HG03378 (cell line): Measurements from ENCODE around the gene TRIM8.

ENCODE experiments used
- ATAC-seq: cut with Tn5 transposase; IDR thresholded peaks from one replicate; pipeline ENCODE4 v1.9.1; 2021; ENCODE audit warnings: mild to moderate bottlenecking, moderate library complexity; ENCODE audit not compliant: unreplicated experiment

The TRIM8 gene

GRCh38 chr10:102632394-102633111 is 11.7 kb upstream of the TRIM8 start:
- no peak for ATAC-seq

GRCh38 chr10:102633287-102633686 is 11.0 kb upstream of the TRIM8 start:
- ATAC-seq, result no peak

DNA sequence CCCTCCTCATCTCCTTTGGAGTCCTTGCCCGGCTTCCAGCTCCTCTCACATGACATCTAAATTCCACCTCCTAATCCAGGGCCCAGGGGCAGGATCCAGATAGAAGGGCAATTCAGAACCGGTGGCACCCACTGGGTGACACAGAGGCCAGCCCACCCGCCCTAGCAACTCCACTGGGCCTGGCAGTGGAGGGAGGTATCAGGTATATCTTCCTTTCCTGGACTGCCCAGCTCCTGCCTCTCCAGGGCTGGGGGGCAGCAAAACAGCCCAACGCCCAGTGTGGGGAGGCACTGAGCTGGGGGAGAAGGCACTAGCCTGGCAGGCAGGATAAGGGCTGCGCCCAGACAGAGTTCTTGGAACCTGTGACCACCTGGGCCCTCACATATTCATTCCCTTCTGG is 10.4 kb upstream of the TRIM8 start:
- ATAC-seq, result no peak

DNA sequence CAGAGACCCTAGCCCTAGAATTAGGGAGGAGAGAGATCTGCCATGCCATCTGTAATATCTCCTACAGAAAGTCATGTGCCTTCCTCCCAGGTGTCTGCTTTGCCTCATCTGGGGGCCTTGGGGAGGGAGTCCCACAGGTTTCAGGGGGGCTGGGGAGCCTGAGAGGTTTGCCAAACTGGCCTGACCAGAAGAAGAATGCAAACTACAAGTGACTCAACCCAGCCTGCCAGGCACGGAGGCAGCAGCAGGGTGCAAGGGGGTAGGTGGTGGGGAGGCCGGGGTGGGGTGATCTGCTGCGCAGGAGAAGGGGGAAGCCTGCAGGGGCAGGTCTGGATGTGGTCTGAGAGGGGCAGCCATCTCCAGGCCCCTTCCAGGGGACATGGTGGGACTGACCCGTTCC is 9.6 kb upstream of the TRIM8 start:
- ATAC-seq, result no peak

GRCh38 chr10:102635377-102635776 is 8.9 kb upstream of the TRIM8 start:
- ATAC-seq, result no peak

DNA sequence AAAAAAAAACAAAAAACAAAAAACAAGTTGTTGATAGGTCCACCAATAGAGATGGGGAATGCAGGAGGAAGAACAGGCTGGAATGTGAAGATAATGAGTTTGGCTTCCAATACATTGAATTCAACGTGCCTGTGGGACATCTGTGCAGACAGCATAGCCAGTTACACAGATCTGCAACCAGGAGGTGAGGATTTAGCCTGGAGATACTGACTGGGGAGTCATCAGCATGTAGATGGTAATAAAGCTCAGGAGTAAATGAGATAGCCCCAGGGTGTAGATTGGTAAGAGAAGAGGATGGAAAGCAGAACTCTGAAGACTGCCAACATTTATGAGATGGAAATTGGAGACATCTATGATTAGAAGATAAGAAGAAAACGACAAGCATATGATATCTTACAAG is 4.7 kb upstream of the TRIM8 start:
- ATAC-seq, result no peak

DNA sequence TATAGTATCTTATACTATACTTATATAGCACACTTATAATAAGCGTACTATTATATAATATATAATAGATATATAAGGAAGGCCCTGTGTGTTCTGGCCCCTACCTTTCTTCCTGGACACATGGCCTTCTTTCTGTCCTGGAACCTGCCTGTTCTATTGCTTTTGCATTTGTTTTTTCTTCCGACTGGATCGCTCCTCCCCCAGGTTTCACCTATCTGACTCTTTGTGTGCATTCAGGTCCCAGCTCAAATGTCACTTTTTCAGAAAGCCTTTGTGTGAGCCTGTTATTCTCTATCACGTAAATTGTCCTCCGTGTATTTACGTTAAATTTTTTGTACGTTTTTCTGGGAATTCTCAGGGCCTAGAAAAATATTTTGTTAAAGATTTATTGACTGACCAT is 2.9 kb upstream of the TRIM8 start:
- no peak for ATAC-seq

- ATAC-seq, result peak; percentile 44
Observed at GRCh38 chr10:102641880-102642735, 2.2 kb upstream of the TRIM8 start.

- no peak for ATAC-seq
Observed at GRCh38 chr10:102642736-102643335, 1.4 kb upstream of the TRIM8 start.

GRCh38 chr10:102643336-102644065 is 778 bp upstream of the TRIM8 start:
- ATAC-seq, result no peak

GRCh38 chr10:102644646-102645387 is 538 bp downstream of the TRIM8 start:
- ATAC-seq, result no peak

DNA sequence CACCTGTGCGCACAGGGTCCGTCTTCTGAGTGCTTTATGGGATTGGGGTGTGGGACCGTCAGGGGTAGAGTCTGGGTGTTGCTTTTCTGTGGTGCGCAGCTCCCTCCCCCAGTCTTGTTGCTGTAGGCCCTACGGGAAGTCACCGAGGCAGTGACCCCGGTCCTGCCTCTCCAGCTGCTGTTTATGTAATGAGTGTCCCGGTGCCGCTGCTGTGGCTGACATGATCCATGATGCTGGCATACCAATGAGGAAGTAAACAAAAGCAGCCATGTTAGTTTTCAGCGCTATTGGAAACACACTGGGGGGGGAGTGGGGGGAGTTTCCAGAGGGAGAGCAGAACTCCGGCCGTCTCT is 1.1 kb downstream of the TRIM8 start:
- no peak for ATAC-seq

- ATAC-seq, result peak; percentile 32
Observed at GRCh38 chr10:102645741-102646609, 1.7 kb downstream of the TRIM8 start.

DNA sequence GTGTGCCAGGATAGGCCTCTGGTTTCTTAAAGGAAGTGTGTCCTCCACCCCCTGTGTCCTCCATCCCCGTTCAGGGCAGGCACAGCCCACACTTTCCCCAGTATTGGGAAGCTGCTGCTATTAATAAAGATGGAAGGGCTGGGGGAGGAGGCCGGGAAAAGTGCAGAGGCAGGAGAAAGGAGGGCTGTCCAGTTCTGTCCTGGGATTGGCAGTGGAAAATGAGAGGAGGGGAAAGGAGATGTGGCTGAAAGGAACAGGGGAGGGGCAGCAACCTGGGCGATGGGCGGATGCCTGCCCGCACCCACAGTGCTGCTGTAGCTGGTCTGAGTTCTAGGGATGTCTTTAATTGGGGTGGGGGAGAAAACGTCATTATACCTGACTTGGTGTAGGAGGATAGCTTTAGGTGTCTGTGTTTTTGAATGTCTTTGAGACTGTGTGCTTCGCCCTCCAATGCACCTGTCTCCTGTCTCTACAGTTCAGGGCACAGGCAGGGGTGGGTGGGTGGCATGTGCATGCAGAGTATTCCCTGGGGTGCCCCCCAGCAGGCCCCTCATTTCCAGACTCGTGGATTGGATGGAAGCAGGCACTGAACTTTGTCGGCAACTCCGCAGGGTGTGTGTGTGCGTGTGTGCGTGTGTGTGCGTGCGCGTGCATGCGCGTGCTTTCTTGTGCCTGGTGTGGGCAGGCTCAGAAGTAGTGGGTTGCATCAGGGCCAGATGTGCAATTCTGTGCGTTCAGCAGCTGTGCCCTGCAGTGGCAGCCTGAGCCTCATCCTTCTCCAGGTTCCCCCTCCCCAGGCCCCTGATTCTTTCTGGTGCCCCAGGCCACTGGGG is 2.5 kb downstream of the TRIM8 start:
- no peak for ATAC-seq

DNA sequence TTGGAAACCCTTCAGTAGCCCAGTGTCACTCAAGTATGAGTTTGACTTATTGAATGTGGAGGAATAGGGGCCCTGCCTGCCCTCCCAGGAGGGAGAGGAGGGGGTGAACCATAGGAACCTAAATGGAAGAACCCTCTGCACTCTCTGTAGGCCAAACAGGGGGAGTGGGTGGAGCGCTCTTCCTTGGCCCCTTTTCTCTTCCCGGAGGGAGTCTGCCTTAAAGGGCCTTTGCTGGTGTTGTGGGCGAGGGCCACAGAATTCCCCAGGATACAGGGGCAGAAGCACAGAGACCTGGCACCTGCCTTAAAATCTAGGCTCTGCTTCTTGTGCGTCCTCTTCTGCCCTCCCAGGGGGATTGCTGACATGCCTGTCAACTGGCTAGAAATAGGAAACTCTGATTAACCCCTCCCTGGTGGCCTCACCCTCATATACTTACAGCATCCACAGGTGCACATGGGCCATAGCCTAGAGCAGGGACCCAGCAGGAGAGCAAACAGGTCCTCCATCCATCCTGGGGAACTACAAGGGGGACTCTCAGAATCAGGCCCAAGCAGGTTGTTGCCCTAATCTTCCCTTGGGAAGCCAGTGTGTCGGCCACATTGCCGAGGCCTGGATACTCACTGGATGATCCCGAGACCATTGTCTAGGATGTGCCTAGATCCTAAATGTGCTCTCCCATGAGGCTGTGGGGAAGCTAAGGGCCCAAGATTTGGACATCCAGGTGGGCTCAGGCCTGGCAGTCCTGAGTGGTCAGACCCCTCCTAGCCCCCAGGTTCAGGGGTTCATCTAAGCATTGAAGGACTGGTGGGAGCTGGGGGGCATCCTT is 3.4 kb downstream of the TRIM8 start:
- no peak for ATAC-seq

GRCh38 chr10:102648269-102648888 is 4.1 kb downstream of the TRIM8 start:
- no peak for ATAC-seq
